Activated CD4-positive, alpha-beta memory T cell treated with anti-CD3 and anti-CD28 coated beads, Interleukin-2, amount 10 ng/mL, durations not matched to agents 7 days and 5 days (primary cell): ENCODE results near the gene APP. TPM values are rescaled to one million over a fixed set of nuclear protein-coding genes. Genes with fewer than 3 reads are reported as not detected.

Experiments
- CTCF ChIA-PET: fragments of 350-600 bp; sonication (Branson Sonifier 250); formaldehyde crosslinking; loops from one replicate; lab custom pipeline; 2021; ENCODE audit warnings: antibody characterized with exemption, inconsistent platforms; lab: Charles Lee
- POLR2A ChIA-PET: fragments of 350-600 bp; sonication (Branson Sonifier 250); formaldehyde crosslinking; loops from one replicate; lab custom pipeline; 2021; ENCODE audit warnings: antibody characterized with exemption; lab: Charles Lee
- DNase-seq: peaks from one replicate; pipeline ENCODE4 v3.0.0-alpha.2; 2020
- H3K27ac Mint-ChIP-seq: one replicate; pipeline ENCODE4 v1.8.0; 2021; ENCODE audit warnings: mild to moderate bottlenecking, mixed read lengths
- H3K27me3 Mint-ChIP-seq: one replicate; pipeline ENCODE4 v1.8.0; 2021; ENCODE audit warnings: mixed read lengths
- H3K36me3 Mint-ChIP-seq: one replicate; pipeline ENCODE4 v1.8.0; 2021; ENCODE audit warnings: low read depth, mixed read lengths
- H3K4me1 Mint-ChIP-seq: one replicate; pipeline ENCODE4 v1.8.0; 2021; ENCODE audit warnings: mixed read lengths
- H3K4me3 Mint-ChIP-seq: one replicate; pipeline ENCODE4 v1.8.0; 2021; ENCODE audit warnings: mild to moderate bottlenecking, mixed read lengths
- H3K9me3 Mint-ChIP-seq: one replicate; pipeline ENCODE4 v1.8.0; 2021; ENCODE audit warnings: mixed read lengths
- total RNA-seq, 2 experiments: library from RNA; stranded (reverse); gene quantifications; one replicate each; pipeline ENCODE4 v1.2.3, GENCODE V29; 2021

The APP gene
- total RNA-seq, 2 experiments from 2014 or later: 25.5 to 29.9 TPM

- Mint-ChIP-seq H3K4me3 (no peak overlapping the region), H3K36me3 (no peaks in the 10 kb centered on the region), H3K4me1 (no peaks in the 10 kb centered on the region), H3K9me3 (no peaks in the 10 kb centered on the region), H3K27me3 (no peaks in the 10 kb centered on the region), H3K27ac (no peak overlapping the region)
- POLR2A ChIA-PET: no interaction called here
- CTCF ChIA-PET: no interaction called here
- DNase-seq: no peak
Measured at GRCh38 chr21:25961042-25961441, 209.5 kb downstream of the APP start.

DNA sequence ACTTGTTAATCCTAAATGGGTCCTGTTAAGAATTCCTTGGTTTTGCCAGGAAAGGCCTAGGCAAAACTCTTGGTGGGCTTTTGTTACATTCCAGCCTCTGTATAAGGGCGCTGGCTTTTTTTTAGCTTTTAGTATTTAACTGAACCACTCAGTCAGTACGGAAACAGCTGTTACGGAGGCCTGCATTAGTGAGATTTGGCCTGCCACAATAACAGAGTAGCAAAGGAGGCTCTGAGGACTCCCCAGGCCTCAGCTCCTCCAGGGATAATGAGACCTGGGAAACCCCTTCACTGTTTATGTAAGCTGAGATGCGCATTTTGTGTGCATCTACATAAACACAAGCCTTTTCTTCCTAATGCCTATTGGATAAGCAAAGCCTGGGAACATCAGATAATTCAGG lies 210.2 kb downstream of the APP start:
- H3K4me3 Mint-ChIP-seq: no peak overlapping the region
- DNase-seq: no peak
- no peaks in the 10 kb centered on the region for H3K27me3 Mint-ChIP-seq
- no peak overlapping the region for H3K27ac Mint-ChIP-seq
- ChIA-PET CTCF (no interaction called here), POLR2A (no interaction called here)
- H3K9me3 Mint-ChIP-seq: no peaks in the 10 kb centered on the region
- no peaks in the 10 kb centered on the region for H3K36me3 Mint-ChIP-seq
- no peaks in the 10 kb centered on the region for H3K4me1 Mint-ChIP-seq

- Mint-ChIP-seq H3K36me3 (no peaks in the 10 kb centered on the region), H3K9me3 (no peaks in the 10 kb centered on the region), H3K4me3 (no peak overlapping the region), H3K27ac (no peak overlapping the region), H3K27me3 (no peaks in the 10 kb centered on the region), H3K4me1 (no peaks in the 10 kb centered on the region)
- no peak for DNase-seq
- ChIA-PET POLR2A (no interaction called here), CTCF (no interaction called here)
Measured at GRCh38 chr21:25959799-25960198, 210.8 kb downstream of the APP start.

DNA sequence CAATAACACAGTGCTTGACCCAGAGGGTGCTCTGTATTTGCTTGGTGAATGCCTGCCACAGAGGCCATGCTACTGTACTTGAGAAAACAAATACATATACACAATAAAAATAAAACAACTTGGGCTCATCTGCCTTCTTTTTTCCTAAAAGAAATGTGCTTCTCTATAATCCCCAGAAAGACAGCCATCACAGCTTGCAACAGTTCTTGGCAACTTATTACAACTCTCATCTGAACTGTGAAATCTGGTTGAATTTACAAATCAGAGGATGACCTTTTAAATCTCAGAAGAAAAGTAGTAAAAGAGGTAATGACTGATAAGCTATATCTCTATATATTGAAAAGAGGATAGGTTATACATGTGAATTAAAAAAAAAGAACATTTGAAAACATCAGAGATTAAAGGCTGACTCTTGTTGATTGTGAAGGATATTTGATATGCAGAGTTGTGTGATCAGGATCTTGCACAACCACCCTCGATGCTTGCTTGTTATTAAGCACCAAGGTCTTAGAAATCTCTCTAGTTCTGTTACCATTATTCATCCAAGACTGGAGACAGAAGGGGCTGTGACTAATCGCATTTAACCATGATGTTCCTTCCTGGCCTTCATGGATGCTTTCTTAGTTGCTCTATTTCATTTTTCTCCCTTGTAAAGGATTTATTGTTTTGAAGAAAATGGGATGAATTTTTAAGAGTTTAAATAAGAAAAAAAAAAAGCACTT lies 213.4 kb downstream of the APP start:
- POLR2A ChIA-PET: no interaction called here
- DNase-seq: no peak
- CTCF ChIA-PET: no interaction called here
- H3K36me3 Mint-ChIP-seq: peaks cover 2% of the 10 kb centered on the region
- H3K9me3 Mint-ChIP-seq: no peaks in the 10 kb centered on the region
- H3K4me3 Mint-ChIP-seq: no peak overlapping the region
- H3K4me1 Mint-ChIP-seq: no peaks in the 10 kb centered on the region
- no peaks in the 10 kb centered on the region for H3K27me3 Mint-ChIP-seq
- no peak overlapping the region for H3K27ac Mint-ChIP-seq

- POLR2A ChIA-PET: no interaction called here
- Mint-ChIP-seq H3K4me3 (no peak overlapping the region), H3K27ac (no peak overlapping the region), H3K36me3 (peaks cover 2% of the 10 kb centered on the region), H3K4me1 (no peaks in the 10 kb centered on the region), H3K9me3 (no peaks in the 10 kb centered on the region), H3K27me3 (no peaks in the 10 kb centered on the region)
- CTCF ChIA-PET: no interaction called here
- no peak for DNase-seq
Measured at GRCh38 chr21:25955646-25956045, 214.9 kb downstream of the APP start.

DNA sequence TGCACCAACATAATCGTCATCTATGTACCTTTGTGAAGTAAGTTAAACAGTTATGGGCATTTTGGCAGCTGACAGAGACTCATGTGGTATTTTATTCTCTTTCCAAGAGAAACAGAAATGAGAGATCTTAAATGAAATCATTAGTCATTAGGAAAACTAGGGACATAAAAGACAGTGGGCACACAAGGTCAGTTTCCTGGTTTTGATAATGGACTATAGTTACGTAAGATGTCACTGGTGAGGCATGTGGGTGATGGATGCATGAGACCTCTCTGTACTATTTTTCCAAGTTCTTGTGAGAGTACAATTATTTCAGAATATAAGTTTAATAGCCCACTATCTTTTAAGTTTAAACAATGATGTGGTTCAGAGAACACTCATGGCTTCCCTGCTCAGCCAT lies 216.9 kb downstream of the APP start:
- Mint-ChIP-seq H3K4me1 (no peaks in the 10 kb centered on the region), H3K9me3 (no peaks in the 10 kb centered on the region), H3K27ac (no peak overlapping the region), H3K27me3 (no peaks in the 10 kb centered on the region), H3K36me3 (peaks cover 2% of the 10 kb centered on the region), H3K4me3 (no peak overlapping the region)
- no peak for DNase-seq
- CTCF ChIA-PET: no interaction called here
- POLR2A ChIA-PET: no interaction called here

- no peaks in the 10 kb centered on the region for H3K4me1 Mint-ChIP-seq
- no peak for DNase-seq
- H3K36me3 Mint-ChIP-seq: peaks cover 2% of the 10 kb centered on the region
- no peak overlapping the region for H3K27ac Mint-ChIP-seq
- no peaks in the 10 kb centered on the region for H3K9me3 Mint-ChIP-seq
- CTCF ChIA-PET: no interaction called here
- H3K27me3 Mint-ChIP-seq: no peaks in the 10 kb centered on the region
- POLR2A ChIA-PET: no interaction called here
- H3K4me3 Mint-ChIP-seq: no peak overlapping the region
Measured at GRCh38 chr21:25953196-25953595, 217.4 kb downstream of the APP start.

- no peak overlapping the region for H3K27ac Mint-ChIP-seq
- H3K27me3 Mint-ChIP-seq: no peaks in the 10 kb centered on the region
- peaks cover 2% of the 10 kb centered on the region for H3K36me3 Mint-ChIP-seq
- ChIA-PET POLR2A (no interaction called here), CTCF (no interaction called here)
- H3K4me3 Mint-ChIP-seq: no peak overlapping the region
- no peaks in the 10 kb centered on the region for H3K9me3 Mint-ChIP-seq
- no peak for DNase-seq
- no peaks in the 10 kb centered on the region for H3K4me1 Mint-ChIP-seq
Measured at GRCh38 chr21:25952306-25952705, 218.3 kb downstream of the APP start.

DNA sequence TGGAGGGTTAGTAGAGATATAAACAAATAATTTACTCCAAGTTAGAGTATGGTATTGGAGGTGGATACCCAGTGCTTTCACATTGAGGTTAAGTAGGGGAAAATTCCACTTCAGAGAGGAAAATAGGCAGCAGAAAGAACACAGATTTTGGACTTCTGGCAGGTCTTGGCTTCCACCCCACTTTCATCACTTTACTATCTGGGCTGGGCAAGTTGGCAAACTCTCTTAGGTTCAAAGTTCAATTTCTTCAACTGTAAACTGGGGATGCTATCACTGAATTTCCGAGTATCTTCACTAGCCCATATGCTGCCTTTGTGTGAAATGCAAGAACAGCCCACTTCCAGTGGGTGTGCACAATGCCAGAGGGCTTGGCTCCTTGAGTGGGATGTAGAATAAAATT lies 220.9 kb downstream of the APP start:
- Mint-ChIP-seq H3K27me3 (no peaks in the 10 kb centered on the region), H3K27ac (no peak overlapping the region), H3K4me1 (no peaks in the 10 kb centered on the region), H3K36me3 (peaks cover 2% of the 10 kb centered on the region), H3K9me3 (no peaks in the 10 kb centered on the region), H3K4me3 (no peak overlapping the region)
- POLR2A ChIA-PET: no interaction called here
- DNase-seq: no peak
- CTCF ChIA-PET: no interaction called here

DNA sequence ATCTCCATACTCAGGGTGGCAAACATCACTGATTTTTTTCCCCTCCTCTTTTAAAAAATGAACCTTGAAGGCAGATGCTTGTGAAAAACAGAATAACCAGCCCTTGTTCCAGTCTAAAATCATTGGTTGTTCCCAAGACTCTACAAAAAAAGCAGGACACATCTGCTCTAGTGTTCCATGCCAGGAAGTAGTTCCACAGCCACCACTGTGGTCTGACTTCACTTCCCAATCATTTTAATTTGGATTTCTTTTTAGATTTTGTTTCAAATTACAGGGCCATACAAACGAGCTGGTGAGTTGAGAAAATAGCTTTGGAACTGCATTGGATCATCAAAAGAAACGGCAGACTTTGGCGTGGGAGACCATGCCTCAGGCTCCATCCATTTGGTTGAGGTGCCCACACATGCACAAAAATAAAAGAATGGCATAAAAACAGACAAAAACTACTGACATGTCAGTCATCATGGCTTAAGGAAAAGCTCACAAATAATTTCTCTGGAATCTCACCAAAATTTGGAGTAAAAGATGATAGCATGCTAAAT lies 225.8 kb downstream of the APP start:
- Mint-ChIP-seq H3K4me3 (no peak overlapping the region), H3K27ac (no peak overlapping the region), H3K9me3 (no peaks in the 10 kb centered on the region), H3K36me3 (no peaks in the 10 kb centered on the region), H3K4me1 (no peaks in the 10 kb centered on the region), H3K27me3 (no peaks in the 10 kb centered on the region)
- ChIA-PET CTCF (no interaction called here), POLR2A (no interaction called here)
- no peak for DNase-seq

GRCh38 chr21:25944082-25944481 lies 226.5 kb downstream of the APP start:
- no peaks in the 10 kb centered on the region for H3K9me3 Mint-ChIP-seq
- CTCF ChIA-PET: no interaction called here
- no peaks in the 10 kb centered on the region for H3K36me3 Mint-ChIP-seq
- no peaks in the 10 kb centered on the region for H3K4me1 Mint-ChIP-seq
- no peak overlapping the region for H3K4me3 Mint-ChIP-seq
- POLR2A ChIA-PET: no interaction called here
- no peak for DNase-seq
- H3K27ac Mint-ChIP-seq: no peak overlapping the region
- H3K27me3 Mint-ChIP-seq: no peaks in the 10 kb centered on the region

DNA sequence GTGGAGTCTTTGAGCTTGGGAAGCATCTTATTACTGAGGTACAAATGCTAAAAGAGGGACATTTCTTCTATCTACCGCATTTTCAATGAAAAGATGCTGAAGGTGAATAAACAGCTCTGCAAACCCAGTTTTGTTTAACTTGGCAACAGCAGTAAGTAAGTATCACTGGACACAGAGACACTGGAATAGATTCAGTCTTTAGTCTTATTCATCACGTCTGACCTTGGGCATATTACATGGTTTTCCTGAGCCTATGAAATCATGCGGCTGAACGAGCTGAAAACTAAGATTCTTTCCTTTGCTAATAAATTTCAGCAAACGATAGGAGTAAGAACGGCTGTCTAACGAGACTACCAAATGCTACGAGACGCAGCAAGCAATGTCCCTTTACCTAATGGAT lies 228.4 kb downstream of the APP start:
- no peak for DNase-seq
- Mint-ChIP-seq H3K27ac (no peak overlapping the region), H3K27me3 (no peaks in the 10 kb centered on the region), H3K9me3 (no peaks in the 10 kb centered on the region), H3K36me3 (no peaks in the 10 kb centered on the region), H3K4me1 (no peaks in the 10 kb centered on the region), H3K4me3 (no peak overlapping the region)
- ChIA-PET POLR2A (no interaction called here), CTCF (no interaction called here)

DNA sequence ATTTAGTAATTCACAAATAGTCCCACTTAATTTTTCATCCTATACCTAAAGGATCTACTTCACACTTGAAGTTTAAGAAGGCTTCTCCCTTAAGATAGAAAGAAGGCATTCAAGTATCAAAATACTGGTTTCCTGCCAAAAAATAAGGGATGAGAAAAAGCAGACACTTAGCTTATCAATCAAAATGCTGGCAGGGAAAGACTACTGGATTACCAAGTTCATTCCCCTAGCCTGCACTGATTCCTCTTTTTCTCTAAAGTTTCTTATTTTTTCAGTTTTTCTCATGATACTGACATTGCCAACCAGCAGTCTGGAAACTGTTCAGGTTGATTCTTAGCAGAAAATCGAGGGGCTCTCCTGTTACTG lies 231.2 kb downstream of the APP start:
- H3K4me1 Mint-ChIP-seq: peaks cover 11% of the 10 kb centered on the region

DNA sequence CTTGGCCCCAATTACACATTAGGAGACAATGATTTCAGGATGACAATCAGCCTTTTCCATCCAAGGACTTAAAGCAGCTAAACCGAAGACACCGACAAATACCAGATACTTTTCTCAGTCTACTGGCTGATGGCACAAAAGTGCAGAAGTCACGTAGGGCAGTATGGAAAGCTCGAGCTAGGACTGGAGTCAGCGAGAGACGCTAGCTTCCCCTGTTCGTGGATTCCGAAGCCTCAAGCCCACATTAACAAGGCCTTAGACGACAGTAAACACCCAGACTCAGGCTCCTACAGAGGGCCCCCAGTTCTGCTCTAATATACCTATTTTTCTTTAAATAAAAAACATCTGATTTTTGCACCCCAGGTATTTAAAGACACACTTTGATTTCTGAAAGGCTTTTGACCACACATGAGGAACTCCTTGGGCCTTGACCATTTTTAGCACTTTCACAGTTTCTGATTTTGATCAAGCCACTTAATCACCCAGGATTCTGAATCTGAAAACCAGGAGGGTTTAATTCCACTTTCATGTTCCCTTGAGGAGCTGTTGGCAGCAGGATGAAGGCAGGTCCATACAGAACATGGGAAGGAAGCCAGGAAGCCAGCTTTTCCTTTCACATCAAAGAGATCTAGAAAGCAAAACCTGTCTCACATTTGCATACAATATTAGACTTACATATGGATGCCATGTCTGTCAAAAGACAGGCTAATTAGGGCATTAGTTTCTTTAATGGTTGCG lies 231.7 kb downstream of the APP start:
- DNase-seq: no peak
- H3K4me1 Mint-ChIP-seq: peaks cover 13% of the 10 kb centered on the region
- H3K36me3 Mint-ChIP-seq: no peaks in the 10 kb centered on the region
- ChIA-PET CTCF (no interaction called here), POLR2A (no interaction called here)
- H3K27me3 Mint-ChIP-seq: no peaks in the 10 kb centered on the region
- no peak overlapping the region for H3K4me3 Mint-ChIP-seq
- no peak overlapping the region for H3K27ac Mint-ChIP-seq
- H3K9me3 Mint-ChIP-seq: no peaks in the 10 kb centered on the region

More for the DNA sequence above, 231.2 kb downstream of the APP start:
- ChIA-PET CTCF (no interaction called here), POLR2A (no interaction called here)
- Mint-ChIP-seq H3K27me3 (no peaks in the 10 kb centered on the region), H3K36me3 (no peaks in the 10 kb centered on the region), H3K27ac (no peak overlapping the region), H3K9me3 (no peaks in the 10 kb centered on the region), H3K4me3 (no peak overlapping the region)
- DNase-seq: no peak
